Activated CD4-positive, alpha-beta T cell treated with anti-CD3 and anti-CD28 coated beads, Interleukin-2, amount 50 U/mL, for 16 hours (primary cell): ENCODE measurements around the gene RNASE9.
"Not testable (repeated sequence)": the region's sequence is repeated elsewhere in the genome, so short reads cannot be mapped to it uniquely, and the experiment has no call there.

ENCODE experiments used
- DNase-seq: peaks from one replicate; pipeline ENCODE4 v3.0.0-alpha.2; 2020

The RNASE9 gene

GRCh38 chr14:20560961-20561360, at the start of gene RNASE9:
Gene RNASE9 (minus strand): TSS chr14:20561047.
- no peak for DNase-seq

- DNase-seq, result peak; percentile 90
These were observed 49.3 kb upstream of the RNASE9 start for GRCh38 chr14:20610002-20610765.

GRCh38 chr14:20609215-20610001, 48.6 kb upstream of the RNASE9 start:
- DNase-seq, result peak; percentile 92

- no peak for DNase-seq
These were observed 47.7 kb upstream of the RNASE9 start for GRCh38 chr14:20608383-20609110.

GRCh38 chr14:20607617-20608016, 46.8 kb upstream of the RNASE9 start:
- peak; percentile 61 for DNase-seq

GRCh38 chr14:20606902-20607242, 46.0 kb upstream of the RNASE9 start:
- DNase-seq, result no peak

GRCh38 chr14:20606190-20606901, 45.5 kb upstream of the RNASE9 start:
- no peak for DNase-seq

GRCh38 chr14:20603813-20604690, 43.2 kb upstream of the RNASE9 start:
- DNase-seq, result no peak

GRCh38 chr14:20602583-20602982, 41.7 kb upstream of the RNASE9 start:
- no peak for DNase-seq

GRCh38 chr14:20601522-20601921, 40.7 kb upstream of the RNASE9 start:
- no peak for DNase-seq

- DNase-seq, result no peak
These were observed 36.3 kb upstream of the RNASE9 start for GRCh38 chr14:20597108-20597507.

GRCh38 chr14:20595726-20596125, 34.9 kb upstream of the RNASE9 start:
- not testable (repeated sequence) for DNase-seq

- DNase-seq, result no peak
These were observed 31.7 kb upstream of the RNASE9 start for GRCh38 chr14:20592574-20592973.

- DNase-seq, result no peak
These were observed 30.4 kb upstream of the RNASE9 start, which contains the start of gene RNASE12 for GRCh38 chr14:20591235-20591634. Gene RNASE12 (minus strand): TSS chr14:20591376. CDS start chr14:20590723, 653 bp downstream.

- peak; percentile 48 for DNase-seq
These were observed 26.8 kb upstream of the RNASE9 start, which contains the start of gene RNASE11 for GRCh38 chr14:20587489-20588154. Gene RNASE11 (minus strand): TSS chr14:20588001.

- DNase-seq, result no peak
These were observed 23.1 kb upstream of the RNASE9 start for GRCh38 chr14:20583908-20584307.

- DNase-seq, result no peak
These were observed 22.3 kb upstream of the RNASE9 start for GRCh38 chr14:20583142-20583541.

GRCh38 chr14:20580242-20580641, 19.4 kb upstream of the RNASE9 start:
- no peak for DNase-seq

- no peak for DNase-seq
These were observed 18.1 kb upstream of the RNASE9 start for GRCh38 chr14:20578784-20579502.

GRCh38 chr14:20578325-20578724, 17.5 kb upstream of the RNASE9 start:
- DNase-seq, result no peak
